Tibial artery (tissue), 4 donors: ENCODE measurements around the gene AKAP9.
"Not testable (repeated sequence)": the region's sequence is repeated elsewhere in the genome, so short reads cannot be mapped to it uniquely, and the experiment has no call there.

Experiments used
- DNase-seq, 2 donors: peaks; one replicate each; pipeline ENCODE4 v3.0.0-alpha.2; 2019
- H3K27ac ChIP-seq, 2 donors: fragments of 200-600 bp; sonication (generic) in 1 of 2; 1 replicate in 1 of 2; 2 replicates in 1 of 2; pipeline ENCODE4 v1.5.1; 2018 to 2019; ENCODE audit warnings: mild to moderate bottlenecking in 1 of 2
- H3K27me3 ChIP-seq, 2 donors: fragments of 200-600 bp; sonication (generic) in 1 of 2; one replicate each; pipeline versions ENCODE4 v1.5.1 to v1.6.0; 2016 to 2019
- H3K36me3 ChIP-seq, 3 donors: fragments of 200-600 bp; sonication (generic) in 2 of 3; one replicate each; pipeline ENCODE4 v1.5.1; 2016 to 2019; ENCODE audit warnings: mild to moderate bottlenecking in 2 of 3
- H3K4me1 ChIP-seq, 4 donors: fragments of 200-600 bp; sonication (generic) in 2 of 4; 1 replicate in 3 of 4; 2 replicates in 1 of 4; pipeline ENCODE4 v1.5.1; 2016 to 2019
- H3K4me3 ChIP-seq, 2 donors: fragments of 200-600 bp; sonication (generic) in 1 of 2; 1 replicate in 1 of 2; 2 replicates in 1 of 2; pipeline ENCODE4 v1.5.1; 2018 to 2019; ENCODE audit warnings: mild to moderate bottlenecking in 2 of 2
- H3K9me3 ChIP-seq, 3 donors: fragments of 200-600 bp; sonication (generic) in 1 of 3; one replicate each; pipeline ENCODE4 v1.5.1; 2016 to 2019
- CTCF ChIP-seq, 2 experiments: fragments of 200-600 bp in 1 of 2; fragments of 450-650 bp in 1 of 2; IDR thresholded peaks; one replicate each; pipeline ENCODE4 v1.5.1; 2017 to 2019; ENCODE audit warnings: antibody characterized with exemption in 2 of 2, mild to moderate bottlenecking in 1 of 2, moderate library complexity in 1 of 2
- intact Hi-C: fragments of 100-400 bp; cut with DNase I; formaldehyde crosslinking; loops from one replicate; pipeline ENCODE4 v1.15.0; 2023; ENCODE audit warnings: low total_unique reads

AKAP9 gene

GRCh38 chr7:91940572-91941341 lies at the start of gene AKAP9:
TSS of gene AKAP9 (plus strand) at chr7:91940862. CDS start at chr7:91941100, 238 bp downstream.
- no peak for TF ChIP-seq CTCF (IDR thresholded peaks at IDR 0.05)

GRCh38 chr7:91892099-91892705 lies 48.5 kb upstream of the AKAP9 start:
- Histone ChIP-seq H3K4me1 (no peaks in the 10 kb centered on the region), H3K4me3 (no peak overlapping the region), H3K27me3 (peaks cover 0 to 2% of the 10 kb centered on the region in 2 donors), H3K36me3 (no peaks in the 10 kb centered on the region), H3K27ac (no peak overlapping the region), H3K9me3 (no peaks in the 10 kb centered on the region)
- DNase-seq = no peak
- intact Hi-C loops = no loop called here
- no peak for TF ChIP-seq CTCF (IDR thresholded peaks at IDR 0.05)

More at GRCh38 chr7:91940572-91941341, at the start of gene AKAP9:
- DNase-seq = peak; percentile 85 to 92
- peak within 1 kb of the TSS; percentile 96 to 98 for H3K27ac ChIP-seq
- intact Hi-C loops = no loop called here
- peaks cover 0 to 35% (median 17%) of the 10 kb centered on the region in 4 donors for H3K4me1 ChIP-seq
- H3K27me3 ChIP-seq = no peaks in the 10 kb centered on the region
- H3K36me3 ChIP-seq = no peaks in the 10 kb centered on the region
- H3K4me3 ChIP-seq = peak within 1 kb of the TSS; percentile 81 to 90
- H3K9me3 ChIP-seq = no peaks in the 10 kb centered on the region

- intact Hi-C loops = no loop called here
- Histone ChIP-seq H3K4me1 (no peaks in the 10 kb centered on the region), H3K4me3 (no peak overlapping the region), H3K36me3 (no peaks in the 10 kb centered on the region), H3K9me3 (no peaks in the 10 kb centered on the region), H3K27me3 (peaks cover 0 to 2% of the 10 kb centered on the region in 2 donors), H3K27ac (no peak overlapping the region)
- no peak for TF ChIP-seq CTCF (IDR thresholded peaks at IDR 0.05)
- no peak for DNase-seq
Observed at GRCh38 chr7:91892821-91893340, 47.8 kb upstream of the AKAP9 start.

GRCh38 chr7:91893699-91894098 lies 47.0 kb upstream of the AKAP9 start:
- H3K4me1 ChIP-seq, H3K36me3 ChIP-seq, DNase-seq, intact Hi-C loops, H3K27me3 ChIP-seq, H3K27ac ChIP-seq, H3K4me3 ChIP-seq, H3K9me3 ChIP-seq: not testable (repeated sequence)

- H3K9me3 ChIP-seq = no peaks in the 10 kb centered on the region
- intact Hi-C loops = no loop called here
- no peak for TF ChIP-seq CTCF (IDR thresholded peaks at IDR 0.05)
- DNase-seq = no peak
- peaks cover 0 to 2% of the 10 kb centered on the region in 2 donors for H3K27me3 ChIP-seq
- H3K27ac ChIP-seq = no peak overlapping the region
- H3K36me3 ChIP-seq = no peaks in the 10 kb centered on the region
- no peak overlapping the region for H3K4me3 ChIP-seq
- no peaks in the 10 kb centered on the region for H3K4me1 ChIP-seq
Observed at GRCh38 chr7:91894781-91895480, 45.7 kb upstream of the AKAP9 start.
